ENCODE measurements around the gene NPFFR1.

DNA sequence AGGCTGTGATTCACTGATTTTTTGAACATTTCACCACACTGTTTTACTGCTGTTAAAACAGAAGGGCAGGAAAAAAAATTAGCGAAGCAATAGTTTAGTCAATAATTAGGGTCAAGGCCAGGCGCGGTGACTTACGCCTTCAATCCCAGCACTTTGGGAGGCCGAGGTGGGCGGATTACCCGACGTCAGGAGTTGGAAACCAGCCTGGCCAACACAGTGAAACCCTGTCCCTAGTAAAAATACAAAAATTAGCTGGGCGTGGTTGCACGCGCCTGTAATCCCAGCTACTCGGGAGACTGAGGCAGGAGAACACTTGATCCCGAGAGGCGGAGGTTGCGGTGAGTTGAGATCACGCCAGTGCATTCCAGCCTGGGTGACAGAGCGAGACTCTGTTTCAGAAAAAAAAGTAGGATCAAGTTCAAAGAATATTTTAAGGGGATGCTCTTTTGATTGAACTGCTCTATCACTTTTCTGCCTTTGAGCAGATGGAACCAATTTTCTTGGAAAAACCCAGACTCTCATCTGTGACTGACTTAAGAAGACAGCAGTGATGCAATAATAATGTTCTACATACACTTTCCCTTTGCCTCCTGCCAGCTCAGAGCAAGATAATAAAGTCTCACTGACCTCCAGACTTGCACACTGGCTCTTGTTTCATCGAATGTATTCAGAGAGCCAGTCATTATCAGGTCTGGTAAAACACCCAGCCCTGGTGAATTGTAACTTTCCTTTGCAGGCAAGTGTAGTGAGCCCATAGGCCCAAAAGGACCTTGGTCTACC lies 48.9 kb downstream of the NPFFR1 start:
- TF ChIP-seq, protein P1, sequence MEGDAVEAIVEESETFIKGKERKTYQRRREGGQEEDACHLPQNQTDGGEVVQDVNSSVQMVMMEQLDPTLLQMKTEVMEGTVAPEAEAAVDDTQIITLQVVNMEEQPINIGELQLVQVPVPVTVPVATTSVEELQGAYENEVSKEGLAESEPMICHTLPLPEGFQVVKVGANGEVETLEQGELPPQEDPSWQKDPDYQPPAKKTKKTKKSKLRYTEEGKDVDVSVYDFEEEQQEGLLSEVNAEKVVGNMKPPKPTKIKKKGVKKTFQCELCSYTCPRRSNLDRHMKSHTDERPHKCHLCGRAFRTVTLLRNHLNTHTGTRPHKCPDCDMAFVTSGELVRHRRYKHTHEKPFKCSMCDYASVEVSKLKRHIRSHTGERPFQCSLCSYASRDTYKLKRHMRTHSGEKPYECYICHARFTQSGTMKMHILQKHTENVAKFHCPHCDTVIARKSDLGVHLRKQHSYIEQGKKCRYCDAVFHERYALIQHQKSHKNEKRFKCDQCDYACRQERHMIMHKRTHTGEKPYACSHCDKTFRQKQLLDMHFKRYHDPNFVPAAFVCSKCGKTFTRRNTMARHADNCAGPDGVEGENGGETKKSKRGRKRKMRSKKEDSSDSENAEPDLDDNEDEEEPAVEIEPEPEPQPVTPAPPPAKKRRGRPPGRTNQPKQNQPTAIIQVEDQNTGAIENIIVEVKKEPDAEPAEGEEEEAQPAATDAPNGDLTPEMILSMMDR (IDR thresholded peaks at IDR 0.05) = no peak
- no peak for TF ChIP-seq POLR2A (IDR thresholded peaks at IDR 0.05)
